Ascending aorta (tissue), 2 donors: ENCODE measurements around the gene NAP1L2. TPM values are rescaled to one million over a fixed set of nuclear protein-coding genes. Genes with fewer than 3 reads are reported as not detected.
A peak's percentile ranks its signal among the peaks of the same experiment; 100 is the strongest.

Source experiments
- DNase-seq, 2 donors: peaks; one replicate each; pipeline ENCODE4 v3.0.0-alpha.2; 2019; ENCODE audit warnings: low spot score in 2 of 2
- H3K27ac ChIP-seq, 2 donors: fragments of 200-600 bp; sonication (generic); one replicate each; pipeline ENCODE4 v1.5.1; 2016 to 2017; ENCODE audit warnings: mild to moderate bottlenecking in 1 of 2
- H3K27me3 ChIP-seq: fragments of 200-600 bp; sonication (generic); one replicate; pipeline ENCODE4 v1.5.1; 2017
- H3K36me3 ChIP-seq, 2 donors: fragments of 200-600 bp; sonication (generic); one replicate each; pipeline ENCODE4 v1.5.1; 2016
- H3K4me1 ChIP-seq, 2 donors: fragments of 200-600 bp; sonication (generic); one replicate each; pipeline ENCODE4 v1.5.1; 2016 to 2017; ENCODE audit warnings: mild to moderate bottlenecking in 1 of 2
- H3K4me3 ChIP-seq, 2 donors: fragments of 200-600 bp; sonication (generic); one replicate each; pipeline ENCODE4 v1.5.1; 2016 to 2017; ENCODE audit warnings: mild to moderate bottlenecking in 1 of 2
- H3K9me3 ChIP-seq, 2 donors: fragments of 200-600 bp; sonication (generic); one replicate each; pipeline ENCODE4 v1.5.1; 2016
- intact Hi-C: fragments of 100-400 bp; cut with DNase I; formaldehyde crosslinking; loops from one replicate; pipeline ENCODE4 v1.15.1; 2023
- total RNA-seq: library from RNA; depleted of rRNA; stranded (reverse); fragments of >200 nt; gene quantifications from one replicate; pipeline ENCODE4 v1.1.0, GENCODE V29; 2016
- TF ChIP-seq, protein P1 (sequence below), 3 experiments: fragments of 200-600 bp in 2 of 3; fragments of 450-650 bp in 1 of 3; sonication (generic) in 2 of 3; IDR thresholded peaks; one replicate each; pipeline ENCODE4 v1.5.1; 2016 to 2019; ENCODE audit warnings: antibody characterized with exemption in 3 of 3, mild to moderate bottlenecking in 1 of 3, moderate library complexity in 1 of 3

Gene NAP1L2
- total RNA-seq: 0.11 TPM

DNA sequence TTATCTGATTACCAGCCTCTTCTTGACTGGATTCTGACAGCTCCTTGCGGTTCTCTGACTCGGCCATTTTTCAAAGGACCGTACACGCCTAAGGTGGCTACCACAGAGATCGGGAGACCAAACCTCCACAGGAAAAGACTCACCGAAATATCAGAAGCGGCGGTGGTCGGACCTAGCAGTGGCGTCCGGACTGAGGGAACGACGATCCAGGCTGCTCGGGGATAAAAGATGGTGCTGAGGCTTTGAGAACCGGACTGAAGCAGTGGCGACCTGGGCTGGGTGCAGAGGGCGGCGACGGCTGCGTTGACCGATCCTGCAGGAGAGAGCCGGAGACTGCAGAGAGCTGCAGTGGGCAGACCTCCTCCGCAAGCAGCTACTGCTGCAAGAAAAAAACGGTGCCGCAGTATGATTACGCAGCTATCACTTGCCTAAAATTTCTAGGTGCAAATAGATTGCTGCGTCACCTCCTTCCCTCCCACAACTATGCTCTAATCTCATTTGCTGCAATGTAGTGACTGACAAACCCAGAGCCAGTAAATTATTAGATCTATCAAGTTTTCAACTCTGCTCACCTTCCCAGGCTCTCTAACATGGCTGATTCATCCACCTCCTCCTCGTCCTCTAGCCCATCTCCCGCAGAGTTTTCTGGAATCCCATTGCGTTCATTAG lies at the start of gene NAP1L2:
Gene NAP1L2 (minus strand): TSS at position 426 of the 669 bp plus-strand sequence. CDS start 359 bp downstream, at position 67.
- Histone ChIP-seq H3K36me3 (no peaks in the 10 kb centered on the region), H3K27me3 (no peaks in the 10 kb centered on the region), H3K9me3 (no peaks in the 10 kb centered on the region), H3K4me3 (peak within 1 kb of the TSS; percentile 32 to 72), H3K4me1 (no peaks in the 10 kb centered on the region), H3K27ac (peak within 1 kb of the TSS; percentile 59 to 66)
- intact Hi-C loops: loop anchor here (10.0 kb wide), 1 partner anchor 350 kb away; the partner anchor contains the start of gene CHIC1
- TF ChIP-seq, protein P1, sequence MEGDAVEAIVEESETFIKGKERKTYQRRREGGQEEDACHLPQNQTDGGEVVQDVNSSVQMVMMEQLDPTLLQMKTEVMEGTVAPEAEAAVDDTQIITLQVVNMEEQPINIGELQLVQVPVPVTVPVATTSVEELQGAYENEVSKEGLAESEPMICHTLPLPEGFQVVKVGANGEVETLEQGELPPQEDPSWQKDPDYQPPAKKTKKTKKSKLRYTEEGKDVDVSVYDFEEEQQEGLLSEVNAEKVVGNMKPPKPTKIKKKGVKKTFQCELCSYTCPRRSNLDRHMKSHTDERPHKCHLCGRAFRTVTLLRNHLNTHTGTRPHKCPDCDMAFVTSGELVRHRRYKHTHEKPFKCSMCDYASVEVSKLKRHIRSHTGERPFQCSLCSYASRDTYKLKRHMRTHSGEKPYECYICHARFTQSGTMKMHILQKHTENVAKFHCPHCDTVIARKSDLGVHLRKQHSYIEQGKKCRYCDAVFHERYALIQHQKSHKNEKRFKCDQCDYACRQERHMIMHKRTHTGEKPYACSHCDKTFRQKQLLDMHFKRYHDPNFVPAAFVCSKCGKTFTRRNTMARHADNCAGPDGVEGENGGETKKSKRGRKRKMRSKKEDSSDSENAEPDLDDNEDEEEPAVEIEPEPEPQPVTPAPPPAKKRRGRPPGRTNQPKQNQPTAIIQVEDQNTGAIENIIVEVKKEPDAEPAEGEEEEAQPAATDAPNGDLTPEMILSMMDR (IDR thresholded peaks at IDR 0.05): no peak
- DNase-seq: peak in 1 of 2 donors; percentile 63

- TF ChIP-seq, protein P1 (IDR thresholded peaks at IDR 0.05): peak in 1 of 3 experiments; percentile 11
- DNase-seq: no peak
- Histone ChIP-seq H3K36me3 (no peaks in the 10 kb centered on the region), H3K9me3 (no peaks in the 10 kb centered on the region), H3K27me3 (no peaks in the 10 kb centered on the region), H3K4me3 (no peak overlapping the region), H3K27ac (no peak overlapping the region), H3K4me1 (no peaks in the 10 kb centered on the region)
- intact Hi-C loops: no loop called here
Measured at GRCh38 chrX:73262991-73263390, 48.3 kb upstream of the NAP1L2 start.

- no peaks in the 10 kb centered on the region for H3K27me3 ChIP-seq
- intact Hi-C loops: no loop called here
Measured at GRCh38 chrX:73239242-73239641, 24.6 kb upstream of the NAP1L2 start.

DNA sequence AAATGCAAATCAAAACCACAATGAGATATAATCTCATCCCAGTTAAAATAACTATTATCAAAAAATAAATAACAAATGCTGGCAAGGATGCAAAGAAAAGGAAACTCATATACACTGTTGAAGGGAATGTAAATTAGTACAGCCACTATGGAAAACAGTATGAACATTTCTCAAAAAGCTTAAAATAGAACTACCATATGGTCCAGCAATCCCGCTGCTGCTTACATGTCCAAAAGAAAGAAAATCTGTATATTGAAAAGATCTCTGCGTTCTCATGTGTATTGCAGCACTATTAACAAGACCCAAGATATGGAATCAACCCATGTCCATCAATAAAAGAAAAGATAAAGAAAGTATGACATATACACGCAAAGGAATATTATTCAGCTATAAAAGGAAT lies 3.0 kb upstream of the NAP1L2 start:
- peaks cover 0 to 5% of the 10 kb centered on the region in 2 donors for H3K9me3 ChIP-seq
- TF ChIP-seq, protein P1 (IDR thresholded peaks at IDR 0.05): no peak
- H3K4me1 ChIP-seq: no peaks in the 10 kb centered on the region
- intact Hi-C loops: loop anchor here (10.0 kb wide), 1 partner anchor 347 kb away; the partner anchor contains the start of gene CHIC1
- no peak overlapping the region for H3K27ac ChIP-seq
- no peaks in the 10 kb centered on the region for H3K27me3 ChIP-seq
- H3K4me3 ChIP-seq: no peak overlapping the region
- no peak for DNase-seq
- H3K36me3 ChIP-seq: no peaks in the 10 kb centered on the region

More at GRCh38 chrX:73239242-73239641, 24.6 kb upstream of the NAP1L2 start:
- no peak for DNase-seq
- Histone ChIP-seq H3K27ac (no peak overlapping the region), H3K9me3 (no peaks in the 10 kb centered on the region), H3K4me3 (no peak overlapping the region), H3K36me3 (no peaks in the 10 kb centered on the region), H3K4me1 (no peaks in the 10 kb centered on the region)
- TF ChIP-seq, protein P1 (IDR thresholded peaks at IDR 0.05): no peak

GRCh38 chrX:73215246-73215645 lies 595 bp upstream of the NAP1L2 start:
- Histone ChIP-seq H3K9me3 (no peaks in the 10 kb centered on the region), H3K27ac (peak overlapping the region; percentile 43 to 59), H3K4me3 (peak overlapping the region; percentile 32 to 72), H3K36me3 (no peaks in the 10 kb centered on the region), H3K27me3 (no peaks in the 10 kb centered on the region), H3K4me1 (no peaks in the 10 kb centered on the region)
- intact Hi-C loops: loop anchor here (10.0 kb wide), 1 partner anchor 350 kb away; the partner anchor contains the start of gene CHIC1
- no peak for DNase-seq
- TF ChIP-seq, protein P1 (IDR thresholded peaks at IDR 0.05): no peak
